SK-N-SH treated with all-trans-retinoic acid at 6 μM for 48 hours (cell line): ENCODE results near the gene SMIM29.

ENCODE experiments used
- ATAC-seq: fragments of 200-7000 bp; cut with Tn5 transposase; 3 replicates; pipeline ENCODE4 v1.9.1; 2020; ENCODE audit warnings: mild to moderate bottlenecking, moderate library complexity
- ARNTL ChIP-seq: fragments of 450-650 bp; formaldehyde crosslinking; IDR thresholded peaks from 2 replicates; pipeline ENCODE4 v1.5.0; 2020; ENCODE audit warnings: low read depth, mild to moderate bottlenecking, moderate library complexity, borderline replicate concordance
- BACH2 ChIP-seq: fragments of 250-450 bp; sonication (Bioruptor Pico); IDR thresholded peaks from 2 replicates; pipeline ENCODE4 v1.9.0; 2021; ENCODE audit warnings: mild to moderate bottlenecking, borderline replicate concordance
- CREB5 ChIP-seq: fragments of 250-450 bp; sonication (Bioruptor Pico); IDR thresholded peaks from 2 replicates; pipeline ENCODE4 v1.5.1; 2020; ENCODE audit warnings: low read depth, mild to moderate bottlenecking, moderate library complexity
- CSDC2 ChIP-seq: fragments of 250-450 bp; sonication (Bioruptor Pico); IDR thresholded peaks from 2 replicates; pipeline ENCODE4 v1.5.0; 2020; ENCODE audit warnings: mild to moderate bottlenecking, moderate library complexity
- ESRRG ChIP-seq: fragments of 250-450 bp; sonication (Bioruptor Pico); IDR thresholded peaks from 2 replicates; pipeline ENCODE4 v1.6.1; 2021; ENCODE audit warnings: mild to moderate bottlenecking
- GLIS3 ChIP-seq: fragments of 250-450 bp; sonication (Bioruptor Pico); IDR thresholded peaks from 2 replicates; pipeline ENCODE4 v1.5.0; 2020; ENCODE audit warnings: mild to moderate bottlenecking, moderate library complexity
- ISL1 ChIP-seq: fragments of 250-450 bp; sonication (Bioruptor Pico); IDR thresholded peaks from 2 replicates; pipeline ENCODE4 v2.1.2; 2022; ENCODE audit warnings: mild to moderate bottlenecking, moderate library complexity
- OSR1 ChIP-seq: fragments of 250-450 bp; sonication (Bioruptor Pico); IDR thresholded peaks from 2 replicates; pipeline ENCODE4 v1.8.0; 2022; ENCODE audit warnings: moderate library complexity, mild to moderate bottlenecking, inconsistent platforms
- PATZ1 ChIP-seq: fragments of 250-450 bp; sonication (Bioruptor Pico); IDR thresholded peaks from 2 replicates; pipeline ENCODE4 v1.8.0; 2020; ENCODE audit warnings: mild to moderate bottlenecking, moderate library complexity, borderline replicate concordance
- PPARA ChIP-seq: fragments of 250-450 bp; sonication (Bioruptor Pico); IDR thresholded peaks from 2 replicates; pipeline ENCODE4 v1.5.0; 2020; ENCODE audit warnings: mild to moderate bottlenecking, borderline replicate concordance
- SNAI2 ChIP-seq: fragments of 250-450 bp; sonication (Bioruptor Pico); IDR thresholded peaks from 2 replicates; pipeline ENCODE4 v1.5.0; 2020; ENCODE audit warnings: mild to moderate bottlenecking, moderate library complexity
- TCF4 ChIP-seq: fragments of 250-450 bp; sonication (Bioruptor Pico); IDR thresholded peaks from 2 replicates; pipeline ENCODE4 v1.8.0; 2021; ENCODE audit warnings: mild to moderate bottlenecking, moderate library complexity, borderline replicate concordance
- TSHZ2 ChIP-seq: fragments of 250-450 bp; sonication (Bioruptor Pico); IDR thresholded peaks from 2 replicates; pipeline ENCODE4 v1.5.0; 2020; ENCODE audit warnings: mild to moderate bottlenecking, moderate library complexity
- ZC3H10 ChIP-seq: fragments of 250-450 bp; sonication (Bioruptor Pico); IDR thresholded peaks from 2 replicates; pipeline ENCODE4 v1.5.1; 2021; ENCODE audit warnings: mild to moderate bottlenecking, moderate library complexity
- ZFP3 ChIP-seq: fragments of 250-450 bp; sonication (Bioruptor Pico); IDR thresholded peaks from 2 replicates; pipeline ENCODE4 v1.5.0; 2020; ENCODE audit warnings: mild to moderate bottlenecking, moderate library complexity
- ZFP30 ChIP-seq: fragments of 450-650 bp; formaldehyde crosslinking; IDR thresholded peaks from 2 replicates; pipeline ENCODE4 v1.5.0; 2022; ENCODE audit warnings: mild to moderate bottlenecking, moderate library complexity
- ZNF70 ChIP-seq: fragments of 450-650 bp; formaldehyde crosslinking; IDR thresholded peaks from 2 replicates; pipeline ENCODE4 v1.5.0; 2020; ENCODE audit warnings: mild to moderate bottlenecking, moderate library complexity
- ZNF8 ChIP-seq: fragments of 450-650 bp; formaldehyde crosslinking; IDR thresholded peaks from 2 replicates; pipeline ENCODE4 v1.5.0; 2020; ENCODE audit warnings: mild to moderate bottlenecking, moderate library complexity
- TF ChIP-seq, protein P1 (sequence below): fragments of 250-450 bp; sonication (Bioruptor Pico); IDR thresholded peaks from 2 replicates; pipeline ENCODE4 v1.8.0; 2021; ENCODE audit warnings: low read depth, mild to moderate bottlenecking, moderate library complexity, borderline replicate concordance
- TF ChIP-seq, protein P2 (sequence below): fragments of 250-450 bp; sonication (Bioruptor Pico); IDR thresholded peaks from 2 replicates; pipeline ENCODE4 v1.5.1; 2021; ENCODE audit warnings: mild to moderate bottlenecking, moderate library complexity

The SMIM29 gene

GRCh38 chr6:34207695-34208443 lies 40.9 kb downstream of the SMIM29 start:
- ATAC-seq, result no peak
- TF ChIP-seq PPARA (CRISPR knock-in tag), result no peak
- no peak for TF ChIP-seq ZFP30 (CRISPR knock-in tag)
- TF ChIP-seq, protein P1, sequence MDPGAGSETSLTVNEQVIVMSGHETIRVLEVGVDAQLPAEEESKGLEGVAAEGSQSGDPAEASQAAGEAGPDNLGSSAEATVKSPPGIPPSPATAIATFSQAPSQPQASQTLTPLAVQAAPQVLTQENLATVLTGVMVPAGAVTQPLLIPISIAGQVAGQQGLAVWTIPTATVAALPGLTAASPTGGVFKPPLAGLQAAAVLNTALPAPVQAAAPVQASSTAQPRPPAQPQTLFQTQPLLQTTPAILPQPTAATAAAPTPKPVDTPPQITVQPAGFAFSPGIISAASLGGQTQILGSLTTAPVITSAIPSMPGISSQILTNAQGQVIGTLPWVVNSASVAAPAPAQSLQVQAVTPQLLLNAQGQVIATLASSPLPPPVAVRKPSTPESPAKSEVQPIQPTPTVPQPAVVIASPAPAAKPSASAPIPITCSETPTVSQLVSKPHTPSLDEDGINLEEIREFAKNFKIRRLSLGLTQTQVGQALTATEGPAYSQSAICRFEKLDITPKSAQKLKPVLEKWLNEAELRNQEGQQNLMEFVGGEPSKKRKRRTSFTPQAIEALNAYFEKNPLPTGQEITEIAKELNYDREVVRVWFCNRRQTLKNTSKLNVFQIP (CRISPR knock-in tag), result no peak
- no peak for TF ChIP-seq ISL1 (CRISPR knock-in tag)
- TF ChIP-seq SNAI2 (CRISPR knock-in tag), result no peak
- TF ChIP-seq BACH2, result no peak
- no peak for TF ChIP-seq GLIS3 (CRISPR knock-in tag)
- TF ChIP-seq ZFP3 (CRISPR knock-in tag), result no peak
- TF ChIP-seq OSR1 (CRISPR knock-in tag), result no peak
- TF ChIP-seq ZNF8 (CRISPR knock-in tag), result no peak
- TF ChIP-seq CSDC2 (CRISPR knock-in tag), result no peak
- TF ChIP-seq TSHZ2 (CRISPR knock-in tag), result no peak
- TF ChIP-seq, protein P2, sequence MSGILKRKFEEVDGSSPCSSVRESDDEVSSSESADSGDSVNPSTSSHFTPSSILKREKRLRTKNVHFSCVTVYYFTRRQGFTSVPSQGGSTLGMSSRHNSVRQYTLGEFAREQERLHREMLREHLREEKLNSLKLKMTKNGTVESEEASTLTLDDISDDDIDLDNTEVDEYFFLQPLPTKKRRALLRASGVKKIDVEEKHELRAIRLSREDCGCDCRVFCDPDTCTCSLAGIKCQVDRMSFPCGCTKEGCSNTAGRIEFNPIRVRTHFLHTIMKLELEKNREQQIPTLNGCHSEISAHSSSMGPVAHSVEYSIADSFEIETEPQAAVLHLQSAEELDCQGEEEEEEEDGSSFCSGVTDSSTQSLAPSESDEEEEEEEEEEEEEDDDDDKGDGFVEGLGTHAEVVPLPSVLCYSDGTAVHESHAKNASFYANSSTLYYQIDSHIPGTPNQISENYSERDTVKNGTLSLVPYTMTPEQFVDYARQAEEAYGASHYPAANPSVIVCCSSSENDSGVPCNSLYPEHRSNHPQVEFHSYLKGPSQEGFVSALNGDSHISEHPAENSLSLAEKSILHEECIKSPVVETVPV (CRISPR knock-in tag), result no peak
- no peak for TF ChIP-seq ARNTL (CRISPR knock-in tag)
- no peak for TF ChIP-seq ESRRG (CRISPR knock-in tag)
- no peak for TF ChIP-seq ZNF70 (CRISPR knock-in tag)

DNA sequence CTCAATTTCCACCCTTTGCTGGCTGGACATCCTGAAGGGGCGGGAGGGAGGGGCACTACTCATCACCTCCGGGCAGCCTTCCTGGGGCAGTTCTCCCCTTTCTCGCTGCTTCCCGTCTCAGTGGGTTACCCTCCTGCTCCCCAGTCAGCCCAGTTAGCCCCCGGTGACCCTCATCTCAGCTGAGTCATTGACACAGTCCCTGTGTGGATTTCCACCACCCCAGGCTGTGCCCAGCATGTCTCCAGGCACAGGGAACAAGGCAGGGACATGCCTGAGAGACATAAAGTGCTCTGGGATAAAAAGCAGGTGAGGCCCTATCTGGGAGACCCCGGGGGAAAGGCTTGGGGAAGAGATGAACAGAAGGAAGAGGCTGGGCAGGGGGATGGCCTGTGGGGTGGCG lies 42.1 kb downstream of the SMIM29 start:
- TF ChIP-seq TCF4 (CRISPR knock-in tag) (no peak), ARNTL (CRISPR knock-in tag) (no peak), ZFP3 (CRISPR knock-in tag) (no peak), PATZ1 (CRISPR knock-in tag) (no peak), CSDC2 (CRISPR knock-in tag) (no peak), ZC3H10 (CRISPR knock-in tag) (no peak), ZNF70 (CRISPR knock-in tag) (no peak), OSR1 (CRISPR knock-in tag) (no peak), TSHZ2 (CRISPR knock-in tag) (no peak), GLIS3 (CRISPR knock-in tag) (no peak), SNAI2 (CRISPR knock-in tag) (no peak), ZFP30 (CRISPR knock-in tag) (no peak), ISL1 (CRISPR knock-in tag) (no peak), CREB5 (CRISPR knock-in tag) (no peak), ESRRG (CRISPR knock-in tag) (no peak)
- TF ChIP-seq, protein P2 (CRISPR knock-in tag), result no peak
- no peak for ATAC-seq
